IPS-18c (cell line): Measurements from ENCODE around the gene DNAH3.
"Not testable (repeated sequence)": the region's sequence is repeated elsewhere in the genome, so short reads cannot be mapped to it uniquely, and the experiment has no call there.

ENCODE experiments used
- H3K4me3 ChIP-seq: 2 replicates; pipeline ENCODE4 v1.7.0; 2013; ENCODE audit warnings: low read depth, mild to moderate bottlenecking, low read length, moderate library complexity; ENCODE audit not compliant: insufficient read depth
- H3K9me3 ChIP-seq: one replicate; pipeline ENCODE4 v1.6.1; 2013; ENCODE audit warnings: mild to moderate bottlenecking, low read length, moderate library complexity; ENCODE audit not compliant: control insufficient read depth, insufficient read depth

DNAH3 gene

GRCh38 chr16:21100447-21100846, 50.2 kb downstream of the DNAH3 start:
- Histone ChIP-seq H3K9me3 (no peaks in the 10 kb centered on the region), H3K4me3 (no peak overlapping the region)

DNA sequence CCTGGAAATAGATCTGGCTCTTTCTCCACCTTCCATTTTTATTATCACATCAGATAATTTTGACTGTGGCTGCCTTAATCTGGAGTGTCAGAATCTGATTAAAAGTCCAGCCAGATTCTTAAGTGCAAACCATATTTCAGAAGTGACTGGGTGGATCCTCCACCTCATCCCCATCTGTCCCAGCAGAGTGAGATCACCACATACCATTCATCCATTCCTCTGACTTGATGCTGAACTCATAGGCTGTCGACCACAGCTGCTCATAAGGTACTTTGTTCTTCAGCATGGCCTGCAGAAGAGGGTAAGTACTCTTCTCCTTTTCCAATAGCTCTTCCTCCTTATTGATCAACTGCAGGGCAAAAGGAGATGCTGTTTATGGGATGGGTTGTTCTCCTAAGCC, 53.5 kb downstream of the DNAH3 start:
- H3K9me3 ChIP-seq = no peaks in the 10 kb centered on the region
- no peak overlapping the region for H3K4me3 ChIP-seq

DNA sequence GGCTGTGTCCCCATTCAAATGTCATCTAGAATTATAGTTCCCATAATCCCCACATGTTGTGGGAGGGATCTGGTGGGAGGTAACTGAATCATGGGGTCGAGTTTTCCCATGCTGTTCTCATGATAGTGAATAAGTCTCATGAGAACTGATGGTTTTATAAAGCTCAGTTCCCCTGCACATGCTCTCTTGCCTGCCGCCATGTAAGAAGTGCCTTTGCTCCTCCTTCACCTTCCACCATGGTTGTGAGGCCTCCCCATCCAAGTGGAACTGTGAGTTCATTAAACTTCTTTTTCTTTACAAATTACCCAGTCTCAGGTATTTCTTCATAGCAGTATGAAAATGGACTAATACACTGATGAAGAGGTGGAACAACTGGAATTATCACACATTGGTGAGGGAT, 55.9 kb downstream of the DNAH3 start:
- not testable (repeated sequence) for H3K9me3 ChIP-seq, H3K4me3 ChIP-seq

- Histone ChIP-seq H3K4me3 (no peak overlapping the region), H3K9me3 (no peaks in the 10 kb centered on the region)
These were observed 57.7 kb downstream of the DNAH3 start for GRCh38 chr16:21092951-21093350.

DNA sequence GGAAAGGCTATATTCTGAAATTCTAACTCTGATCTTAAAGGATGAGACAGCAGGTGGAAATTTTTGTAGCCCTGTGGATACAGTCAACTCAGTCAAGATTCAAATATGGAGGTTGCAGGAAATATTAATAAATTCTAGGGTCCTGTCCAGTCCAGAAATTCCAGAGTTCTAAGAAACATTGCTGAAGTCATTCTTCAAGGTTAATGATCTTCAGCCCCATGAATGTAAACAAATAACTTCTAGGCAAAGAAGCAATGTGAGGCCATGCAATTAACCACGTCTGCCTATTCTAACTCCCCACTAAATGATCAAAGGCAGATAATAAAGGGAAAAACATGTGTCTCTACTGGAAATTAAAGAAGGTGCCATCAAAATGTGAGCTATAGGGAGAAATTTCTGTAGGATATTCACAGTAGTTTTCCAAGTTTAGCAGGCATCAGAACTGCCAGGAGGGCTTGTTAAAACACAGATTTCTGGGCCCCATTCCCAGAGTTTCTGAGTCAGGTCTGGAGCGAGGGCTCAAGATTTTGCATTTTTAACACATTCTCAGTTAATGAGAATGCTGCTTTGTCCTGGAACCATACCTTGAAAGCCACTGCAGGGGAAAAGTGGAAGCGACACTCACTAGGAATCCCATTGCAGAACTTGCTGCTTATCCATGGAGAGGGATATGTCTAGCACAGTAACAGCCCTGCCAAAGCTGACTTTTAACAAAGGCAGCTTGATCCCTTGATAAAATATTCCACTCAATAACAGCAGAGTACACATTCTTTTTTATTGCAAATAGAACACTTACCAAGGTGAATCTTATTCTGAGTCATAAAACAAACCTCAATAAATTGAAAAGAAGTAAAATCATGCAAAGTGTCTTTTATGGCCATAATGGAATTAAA, 61.8 kb downstream of the DNAH3 start:
- Histone ChIP-seq H3K4me3 (no peak overlapping the region), H3K9me3 (no peaks in the 10 kb centered on the region)

GRCh38 chr16:21088143-21088542, 62.5 kb downstream of the DNAH3 start:
- H3K9me3 ChIP-seq = no peaks in the 10 kb centered on the region
- H3K4me3 ChIP-seq = no peak overlapping the region

DNA sequence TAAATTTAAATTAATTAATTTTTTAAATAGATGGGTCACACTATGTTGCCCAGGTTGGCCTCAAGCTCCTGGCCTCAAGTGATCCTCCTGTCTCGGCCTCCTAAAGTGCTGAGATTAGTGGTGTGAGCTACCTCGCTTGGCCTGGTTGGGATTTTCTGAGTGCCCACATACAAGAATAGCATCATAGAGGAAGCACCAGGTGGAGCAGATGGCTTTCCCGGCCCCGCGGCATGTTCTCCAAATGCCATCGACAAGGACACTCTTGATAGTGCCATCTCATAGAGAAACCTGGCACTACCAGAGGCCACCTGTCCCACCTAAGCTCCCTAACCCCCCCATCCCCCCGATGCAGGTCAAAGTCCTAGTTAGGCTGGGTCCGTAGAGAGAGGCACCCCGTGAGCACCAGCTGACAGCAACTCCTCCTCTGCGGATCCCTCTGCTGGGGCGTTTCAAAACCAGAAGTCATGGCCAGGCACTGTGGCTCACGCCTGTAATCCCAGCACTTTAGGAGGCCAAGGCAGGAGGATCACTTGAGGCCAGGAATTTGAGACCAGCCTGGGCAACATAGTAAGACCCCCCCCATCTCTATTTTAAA, 65.9 kb downstream of the DNAH3 start:
- H3K4me3 ChIP-seq = no peak overlapping the region

DNA sequence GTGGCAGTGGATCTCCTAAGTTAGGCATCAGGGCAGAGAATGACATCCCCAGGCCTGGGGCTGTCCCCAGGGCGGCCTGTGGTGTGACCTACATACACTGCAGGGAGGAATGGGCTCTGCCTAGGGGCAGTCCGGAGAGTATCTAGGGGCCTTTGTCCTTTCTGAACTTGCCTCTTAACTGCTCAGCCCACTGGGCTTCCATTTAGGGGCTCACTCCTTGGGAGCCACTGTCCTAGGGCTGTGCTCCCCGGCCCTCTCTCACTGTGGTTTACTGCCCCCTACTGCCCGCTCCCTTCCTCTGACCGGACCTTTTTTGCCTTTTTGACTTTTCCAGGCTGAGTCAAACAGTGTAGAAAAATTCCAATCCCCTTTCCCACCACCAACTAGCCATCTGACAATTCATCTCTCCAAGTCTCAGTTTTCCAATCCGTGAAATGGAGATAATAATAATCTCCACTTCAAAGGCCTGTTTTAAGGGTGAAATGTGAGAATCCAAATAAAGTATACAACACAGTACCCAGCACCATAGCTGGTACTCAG, 66.8 kb downstream of the DNAH3 start:
- Histone ChIP-seq H3K9me3 (no peaks in the 10 kb centered on the region), H3K4me3 (no peak overlapping the region)

More for the DNA sequence above, 65.9 kb downstream of the DNAH3 start:
- no peaks in the 10 kb centered on the region for H3K9me3 ChIP-seq

DNA sequence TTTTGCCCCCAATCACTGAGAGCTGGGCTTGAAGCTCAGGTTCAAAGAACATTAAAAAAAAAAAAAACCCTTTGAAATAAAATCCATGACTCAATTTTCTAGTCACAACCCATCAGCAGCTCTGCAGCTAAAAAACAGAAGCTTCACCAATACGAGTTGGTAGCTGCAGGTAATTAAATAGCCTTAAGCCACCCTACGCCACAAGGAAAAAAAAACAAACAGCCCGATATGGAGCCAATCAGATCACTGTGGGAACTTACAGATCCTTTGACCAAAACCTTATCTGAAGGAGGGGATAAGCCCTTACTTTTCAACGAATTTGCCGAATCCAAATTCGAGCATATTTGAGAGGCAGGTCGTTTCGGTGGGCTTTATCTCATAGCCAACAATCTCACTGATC, 69.3 kb downstream of the DNAH3 start:
- Histone ChIP-seq H3K4me3 (no peak overlapping the region), H3K9me3 (no peaks in the 10 kb centered on the region)

- Histone ChIP-seq H3K4me3 (no peak overlapping the region), H3K9me3 (peaks cover 3% of the 10 kb centered on the region)
These were observed 72.1 kb downstream of the DNAH3 start for GRCh38 chr16:21078563-21078962.

GRCh38 chr16:21076186-21076883, 74.3 kb downstream of the DNAH3 start:
- H3K4me3 ChIP-seq = no peak overlapping the region
- peaks cover 3% of the 10 kb centered on the region for H3K9me3 ChIP-seq

GRCh38 chr16:21075252-21075651, 75.4 kb downstream of the DNAH3 start:
- Histone ChIP-seq H3K9me3 (peaks cover 3% of the 10 kb centered on the region), H3K4me3 (no peak overlapping the region)

- no peak overlapping the region for H3K4me3 ChIP-seq
- peaks cover 3% of the 10 kb centered on the region for H3K9me3 ChIP-seq
These were observed 77.7 kb downstream of the DNAH3 start for GRCh38 chr16:21072976-21073375.

DNA sequence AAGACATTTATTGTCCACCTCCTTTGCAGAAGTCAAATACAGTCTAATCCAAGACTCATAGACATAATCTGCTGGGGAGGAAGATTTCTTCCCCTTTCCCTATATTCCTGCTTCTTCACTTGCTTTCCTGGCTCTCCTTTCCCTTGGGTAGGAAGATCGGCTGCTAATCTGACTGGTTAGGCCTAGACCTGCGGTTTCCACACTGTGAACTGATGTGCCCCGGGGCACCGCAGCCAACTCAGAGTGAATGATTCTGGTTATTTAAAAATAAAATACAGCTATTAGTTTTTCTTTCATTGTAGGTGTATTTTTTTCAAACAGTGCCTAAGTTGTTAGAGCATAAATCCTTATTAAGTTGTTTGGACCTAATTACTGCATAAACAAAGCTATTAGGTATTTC, 78.9 kb downstream of the DNAH3 start:
- no peak overlapping the region for H3K4me3 ChIP-seq
- peaks cover 3% of the 10 kb centered on the region for H3K9me3 ChIP-seq

DNA sequence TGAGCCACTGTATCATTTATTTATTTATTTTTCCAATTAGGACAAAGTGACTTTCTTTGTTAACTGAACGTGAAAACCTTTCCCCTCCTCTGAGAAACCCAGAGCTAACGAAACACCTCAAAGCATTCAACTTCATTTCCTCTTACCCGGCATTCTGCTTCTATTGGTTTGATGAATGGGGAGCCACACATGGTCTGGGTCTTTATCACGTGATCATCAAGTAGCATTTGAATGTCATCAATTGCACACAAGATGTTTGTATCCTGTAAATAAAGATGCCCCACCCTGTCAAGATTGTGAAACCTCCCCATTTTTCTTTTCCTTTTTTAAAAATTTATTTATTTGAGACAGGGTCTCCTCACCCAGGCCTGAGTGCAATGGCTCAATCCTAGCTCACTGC, 80.1 kb downstream of the DNAH3 start:
- Histone ChIP-seq H3K4me3 (no peak overlapping the region), H3K9me3 (peaks cover 3% of the 10 kb centered on the region)

DNA sequence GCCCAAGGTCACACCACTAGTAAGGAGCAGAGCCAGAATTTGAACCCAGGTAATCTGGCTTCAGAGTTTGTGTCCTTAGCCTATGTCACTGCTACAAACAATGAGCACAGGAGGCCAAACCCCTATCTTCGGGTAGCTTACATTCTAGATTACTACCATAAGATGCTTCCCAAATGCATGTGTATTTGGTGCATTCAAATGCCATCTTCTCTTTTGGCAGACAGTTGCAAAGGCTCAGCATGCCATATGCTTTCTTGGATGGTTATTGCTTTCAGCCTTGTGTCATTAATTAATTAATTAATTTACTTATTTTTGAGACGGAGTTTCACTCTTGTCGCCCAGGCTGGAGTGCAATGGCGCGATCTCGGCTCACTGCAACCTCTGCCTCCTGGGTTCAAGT, 80.7 kb downstream of the DNAH3 start:
- H3K4me3 ChIP-seq = no peak overlapping the region
- H3K9me3 ChIP-seq = peaks cover 3% of the 10 kb centered on the region

DNA sequence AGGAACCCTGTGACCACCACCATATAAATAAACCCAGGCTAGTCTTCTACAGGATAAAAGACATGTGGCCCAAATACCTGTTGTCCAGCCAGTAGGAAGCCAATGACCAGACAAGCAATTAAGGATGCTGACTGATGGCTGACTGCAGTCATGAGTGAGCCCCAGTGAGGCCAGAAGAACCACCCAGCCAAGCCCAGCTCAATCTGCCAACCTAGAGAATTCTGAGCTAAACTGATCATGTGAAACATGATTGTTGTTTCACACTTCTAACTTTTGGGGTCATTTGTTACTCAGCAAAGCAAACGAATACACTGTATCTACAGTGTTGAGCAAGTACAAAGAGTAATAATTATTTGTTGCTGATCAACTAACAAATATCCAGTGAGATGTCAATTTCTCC, 86.4 kb downstream of the DNAH3 start:
- H3K4me3 ChIP-seq = no peak overlapping the region
- no peaks in the 10 kb centered on the region for H3K9me3 ChIP-seq

DNA sequence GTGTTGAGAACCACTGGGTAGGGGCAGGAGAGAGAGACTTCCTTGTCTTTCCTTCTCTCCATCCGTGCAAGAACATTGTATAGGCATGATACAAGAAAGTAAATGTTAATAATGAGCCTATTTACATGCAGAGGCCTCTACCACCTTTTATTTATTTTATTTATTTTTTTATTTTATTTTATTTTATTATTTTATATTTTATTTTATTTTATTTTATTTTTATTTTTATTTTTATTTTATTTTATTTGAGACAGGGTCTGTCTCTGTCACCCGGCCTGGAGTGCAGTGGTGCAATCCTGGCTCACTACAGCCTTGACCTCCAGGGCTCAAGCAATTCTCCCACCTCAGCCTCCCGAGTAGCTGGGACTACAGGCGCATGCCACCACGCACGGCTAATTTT, 87.3 kb downstream of the DNAH3 start:
- not testable (repeated sequence) for H3K4me3 ChIP-seq, H3K9me3 ChIP-seq
